ENCODE measurements around the gene GNPNAT1. TPM values are rescaled to one million over a fixed set of nuclear protein-coding genes. Genes with fewer than 3 reads are reported as not detected.

GNPNAT1 gene
- total and polyA plus RNA-seq, 9 of the 15 experiments (the other 6 are each of a cell fraction or from before 2014, with no cell fraction given) = 15.8 to 27.7 (median 25.3) TPM

GRCh38 chr14:52791223-52792096 is at the start of gene GNPNAT1 (continued):
- no peak for TF ChIP-seq E4F1 (CRISPR knock-in tag; IDR thresholded peaks at IDR 0.05; ENCODE audit: borderline replicate concordance)
- no peak for TF ChIP-seq ZBTB9 (CRISPR knock-in tag; IDR thresholded peaks at IDR 0.05)
- no peak for TF ChIP-seq ZNF707 (CRISPR knock-in tag; conservative IDR thresholded peaks at IDR 0.05)
- TF ChIP-seq, protein P1, sequence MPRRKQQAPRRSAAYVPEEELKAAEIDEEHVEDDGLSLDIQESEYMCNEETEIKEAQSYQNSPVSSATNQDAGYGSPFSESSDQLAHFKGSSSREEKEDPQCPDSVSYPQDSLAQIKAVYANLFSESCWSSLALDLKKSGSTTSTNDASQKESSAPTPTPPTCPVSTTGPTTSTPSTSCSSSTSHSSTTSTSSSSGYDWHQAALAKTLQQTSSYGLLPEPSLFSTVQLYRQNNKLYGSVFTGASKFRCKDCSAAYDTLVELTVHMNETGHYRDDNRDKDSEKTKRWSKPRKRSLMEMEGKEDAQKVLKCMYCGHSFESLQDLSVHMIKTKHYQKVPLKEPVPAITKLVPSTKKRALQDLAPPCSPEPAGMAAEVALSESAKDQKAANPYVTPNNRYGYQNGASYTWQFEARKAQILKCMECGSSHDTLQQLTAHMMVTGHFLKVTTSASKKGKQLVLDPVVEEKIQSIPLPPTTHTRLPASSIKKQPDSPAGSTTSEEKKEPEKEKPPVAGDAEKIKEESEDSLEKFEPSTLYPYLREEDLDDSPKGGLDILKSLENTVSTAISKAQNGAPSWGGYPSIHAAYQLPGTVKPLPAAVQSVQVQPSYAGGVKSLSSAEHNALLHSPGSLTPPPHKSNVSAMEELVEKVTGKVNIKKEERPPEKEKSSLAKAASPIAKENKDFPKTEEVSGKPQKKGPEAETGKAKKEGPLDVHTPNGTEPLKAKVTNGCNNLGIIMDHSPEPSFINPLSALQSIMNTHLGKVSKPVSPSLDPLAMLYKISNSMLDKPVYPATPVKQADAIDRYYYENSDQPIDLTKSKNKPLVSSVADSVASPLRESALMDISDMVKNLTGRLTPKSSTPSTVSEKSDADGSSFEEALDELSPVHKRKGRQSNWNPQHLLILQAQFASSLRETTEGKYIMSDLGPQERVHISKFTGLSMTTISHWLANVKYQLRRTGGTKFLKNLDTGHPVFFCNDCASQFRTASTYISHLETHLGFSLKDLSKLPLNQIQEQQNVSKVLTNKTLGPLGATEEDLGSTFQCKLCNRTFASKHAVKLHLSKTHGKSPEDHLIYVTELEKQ (CRISPR knock-in tag; IDR thresholded peaks at IDR 0.05) = no peak
- TF ChIP-seq PKNOX1 (IDR thresholded peaks at IDR 0.05) = no peak
- no peak for TF ChIP-seq ZNF445 (CRISPR knock-in tag; IDR thresholded peaks at IDR 0.05; ENCODE audit: low read depth)
- TF ChIP-seq SNIP1 (IDR thresholded peaks at IDR 0.05; ENCODE audit: low read depth) = no peak
- no peak for TF ChIP-seq RERE (CRISPR knock-in tag; IDR thresholded peaks at IDR 0.05; ENCODE audit: borderline replicate concordance)
- peak; percentile 24; the same call in 1 of the 2 replicates for TF ChIP-seq CTBP1 (IDR thresholded peaks at IDR 0.05; ENCODE audit: borderline replicate concordance)
- no peak for TF ChIP-seq ZNF3 (CRISPR knock-in tag; IDR thresholded peaks at IDR 0.05)
- no peak for TF ChIP-seq SREBF2 (CRISPR knock-in tag; IDR thresholded peaks at IDR 0.05)
- TF ChIP-seq BMI1 (IDR thresholded peaks at IDR 0.05; ENCODE audit: low read length) = no peak
- TF ChIP-seq ZNF507 (tag; conservative IDR thresholded peaks at IDR 0.05) = no peak
